Cardiac muscle cell (in vitro differentiated cells and primary cell): ENCODE data around the gene AUTS2. TPM values are rescaled to one million over a fixed set of nuclear protein-coding genes. Genes with fewer than 3 reads are reported as not detected.

Experiments used
- DNase-seq, 2 donors: peaks; one replicate each; pipeline versions ENCODE4 v3.0.0 to v3.0.0-alpha.2; 2010 to 2017; ENCODE audit warnings: low read depth in 1 of 2, low spot score in 1 of 2
- H3K27ac ChIP-seq: fragments of 200-600 bp; sonication (generic); 2 replicates; pipeline ENCODE4 v1.5.1; 2016
- H3K27me3 ChIP-seq: fragments of 200-600 bp; sonication (generic); 2 replicates; pipeline ENCODE4 v1.6.0; 2016; ENCODE audit warnings: control low read depth
- H3K36me3 ChIP-seq: fragments of 200-600 bp; sonication (generic); 2 replicates; pipeline ENCODE4 v1.5.1; 2016; ENCODE audit warnings: control low read depth
- H3K4me1 ChIP-seq: fragments of 200-600 bp; sonication (generic); 2 replicates; pipeline ENCODE4 v1.8.1; 2017; ENCODE audit warnings: low read depth, mild to moderate bottlenecking, mixed run types
- H3K4me3 ChIP-seq: fragments of 200-600 bp; sonication (generic); 2 replicates; pipeline ENCODE4 v1.5.1; 2016; ENCODE audit warnings: mild to moderate bottlenecking
- H3K9me3 ChIP-seq: fragments of 200-600 bp; sonication (generic); 2 replicates; pipeline ENCODE4 v1.5.1; 2017; ENCODE audit warnings: low read depth, mild to moderate bottlenecking, control low read depth
- polyA plus RNA-seq: library from polyadenylated mRNA; unstranded; fragments of >200 nt; fragmentation: Nextera tagmentation; extraction: Ambion mirVana; gene quantifications from 2 replicates; pipeline ENCODE4 v1.2.1, GENCODE V29; 2016
- total RNA-seq: library from RNA; depleted of rRNA; stranded (reverse); fragments of >200 nt; gene quantifications from 2 replicates; pipeline ENCODE4 v1.2.3, GENCODE V29; 2016
- TF ChIP-seq, protein P1 (sequence below): IDR thresholded peaks from 2 replicates; pipeline ENCODE4 v1.5.1; 2012; ENCODE audit warnings: low read depth, mild to moderate bottlenecking, low read length

AUTS2 gene
- total and polyA plus RNA-seq, 2 experiments from 2014 or later = 41.0 to 45.5 TPM

GRCh38 chr7:69605546-69605945, 7.3 kb downstream of the AUTS2 start:
- no peak overlapping the region for H3K27ac ChIP-seq
- no peaks in the 10 kb centered on the region for H3K36me3 ChIP-seq
- H3K4me1 ChIP-seq = peaks cover 35% of the 10 kb centered on the region
- TF ChIP-seq, protein P1, sequence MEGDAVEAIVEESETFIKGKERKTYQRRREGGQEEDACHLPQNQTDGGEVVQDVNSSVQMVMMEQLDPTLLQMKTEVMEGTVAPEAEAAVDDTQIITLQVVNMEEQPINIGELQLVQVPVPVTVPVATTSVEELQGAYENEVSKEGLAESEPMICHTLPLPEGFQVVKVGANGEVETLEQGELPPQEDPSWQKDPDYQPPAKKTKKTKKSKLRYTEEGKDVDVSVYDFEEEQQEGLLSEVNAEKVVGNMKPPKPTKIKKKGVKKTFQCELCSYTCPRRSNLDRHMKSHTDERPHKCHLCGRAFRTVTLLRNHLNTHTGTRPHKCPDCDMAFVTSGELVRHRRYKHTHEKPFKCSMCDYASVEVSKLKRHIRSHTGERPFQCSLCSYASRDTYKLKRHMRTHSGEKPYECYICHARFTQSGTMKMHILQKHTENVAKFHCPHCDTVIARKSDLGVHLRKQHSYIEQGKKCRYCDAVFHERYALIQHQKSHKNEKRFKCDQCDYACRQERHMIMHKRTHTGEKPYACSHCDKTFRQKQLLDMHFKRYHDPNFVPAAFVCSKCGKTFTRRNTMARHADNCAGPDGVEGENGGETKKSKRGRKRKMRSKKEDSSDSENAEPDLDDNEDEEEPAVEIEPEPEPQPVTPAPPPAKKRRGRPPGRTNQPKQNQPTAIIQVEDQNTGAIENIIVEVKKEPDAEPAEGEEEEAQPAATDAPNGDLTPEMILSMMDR = no peak
- H3K4me3 ChIP-seq = no peak overlapping the region
- H3K9me3 ChIP-seq = no peaks in the 10 kb centered on the region
- H3K27me3 ChIP-seq = peaks cover 34% of the 10 kb centered on the region
- DNase-seq = no peak

DNA sequence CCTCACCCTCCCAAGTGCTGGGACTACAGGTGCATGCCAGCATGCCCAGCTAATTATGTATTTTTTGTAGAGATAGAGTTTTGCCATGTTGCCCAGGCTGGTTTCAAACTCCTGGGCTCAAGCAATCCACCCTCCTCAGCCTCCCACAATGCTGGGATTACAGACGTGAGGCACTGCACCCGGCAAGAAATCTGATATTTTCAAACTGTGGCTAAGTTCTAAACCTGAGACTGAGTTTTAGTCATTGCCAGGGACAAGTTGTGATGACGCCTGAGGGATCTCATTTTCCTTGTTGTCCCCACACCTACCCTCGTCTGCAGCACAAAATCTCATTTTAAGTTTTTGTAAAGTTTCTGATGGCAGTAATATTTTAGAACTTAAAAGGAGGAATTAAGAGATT, 9.8 kb downstream of the AUTS2 start:
- H3K9me3 ChIP-seq = no peaks in the 10 kb centered on the region
- DNase-seq = no peak
- H3K27me3 ChIP-seq = peaks cover 34% of the 10 kb centered on the region
- H3K36me3 ChIP-seq = no peaks in the 10 kb centered on the region
- H3K4me3 ChIP-seq = no peak overlapping the region
- no peak overlapping the region for H3K27ac ChIP-seq
- TF ChIP-seq, protein P1 = no peak
- H3K4me1 ChIP-seq = peaks cover 21% of the 10 kb centered on the region

DNA sequence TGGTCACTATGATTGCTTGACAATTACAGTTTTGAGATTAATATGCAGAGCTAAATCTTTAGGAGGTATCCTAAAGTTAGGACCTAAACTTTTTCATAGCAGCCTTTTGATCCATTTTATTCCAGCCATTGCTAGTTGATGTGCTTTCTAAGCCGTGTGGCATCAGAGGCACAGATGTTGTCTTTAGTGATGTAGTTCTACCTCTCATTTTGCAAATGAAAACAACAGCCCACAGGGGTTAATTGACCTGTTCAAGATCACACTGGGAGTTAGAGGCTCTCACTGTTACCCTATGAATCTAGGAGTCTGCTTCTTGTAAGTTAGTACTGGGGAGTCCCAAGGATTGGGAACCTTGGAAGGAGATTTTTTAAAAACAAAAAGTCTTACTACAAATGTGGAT, 10.6 kb downstream of the AUTS2 start:
- no peak overlapping the region for H3K27ac ChIP-seq
- H3K36me3 ChIP-seq = no peaks in the 10 kb centered on the region
- H3K27me3 ChIP-seq = peaks cover 34% of the 10 kb centered on the region
- H3K4me1 ChIP-seq = peaks cover 20% of the 10 kb centered on the region
- TF ChIP-seq, protein P1 = no peak
- no peak for DNase-seq
- H3K4me3 ChIP-seq = no peak overlapping the region
- no peaks in the 10 kb centered on the region for H3K9me3 ChIP-seq

GRCh38 chr7:69609541-69610373, 11.5 kb downstream of the AUTS2 start:
- TF ChIP-seq, protein P1 = no peak
- no peak for DNase-seq
- Histone ChIP-seq H3K9me3 (no peaks in the 10 kb centered on the region), H3K4me1 (peaks cover 12% of the 10 kb centered on the region), H3K36me3 (no peaks in the 10 kb centered on the region), H3K27ac (no peak overlapping the region), H3K27me3 (peaks cover 34% of the 10 kb centered on the region), H3K4me3 (no peak overlapping the region)

DNA sequence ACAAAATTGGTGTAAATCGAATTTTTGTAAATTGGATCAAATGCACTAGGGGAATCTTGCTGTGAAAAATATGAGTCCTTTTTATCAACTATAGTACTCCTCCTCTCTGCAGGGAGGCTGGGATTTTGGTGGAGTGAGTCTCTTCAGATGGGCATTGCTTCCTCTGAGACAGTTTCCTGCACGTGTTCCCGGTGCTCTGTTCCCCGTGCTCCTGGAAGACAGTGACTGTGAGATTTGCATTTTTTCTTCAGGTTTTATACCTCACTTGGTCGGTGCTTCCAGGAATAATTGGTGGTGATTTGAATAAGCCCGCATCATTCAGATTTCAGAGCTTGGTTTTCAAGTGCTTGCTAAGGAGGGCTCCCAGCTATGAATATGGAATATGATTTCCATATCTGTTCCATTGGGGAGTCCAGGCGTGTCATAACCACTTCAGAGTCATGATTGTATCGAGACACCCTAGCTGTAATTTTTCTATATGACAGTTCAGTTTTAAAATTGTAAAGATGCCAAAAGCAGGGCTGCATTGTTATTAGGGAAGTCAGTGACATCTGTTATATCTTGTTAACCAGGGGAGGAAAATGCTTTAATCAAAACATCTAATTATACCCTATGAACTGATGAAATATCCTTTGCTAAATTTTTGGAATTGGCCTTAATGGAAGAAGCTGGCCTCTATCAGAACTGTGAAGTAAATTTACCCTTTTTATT, 12.3 kb downstream of the AUTS2 start:
- peaks cover 27% of the 10 kb centered on the region for H3K27me3 ChIP-seq
- TF ChIP-seq, protein P1 = no peak
- no peak overlapping the region for H3K27ac ChIP-seq
- H3K4me3 ChIP-seq = no peak overlapping the region
- DNase-seq = no peak
- no peaks in the 10 kb centered on the region for H3K9me3 ChIP-seq
- H3K36me3 ChIP-seq = no peaks in the 10 kb centered on the region
- peaks cover 12% of the 10 kb centered on the region for H3K4me1 ChIP-seq
